H1 (cell line): Measurements from ENCODE around the gene EDEM2. TPM values are rescaled to one million over a fixed set of nuclear protein-coding genes. Genes with fewer than 3 reads are reported as not detected.

ENCODE experiments used
- CTCF ChIA-PET: fragments of 300-600 bp; sonication (Branson Sonifier 250); formaldehyde crosslinking; loops from one replicate; lab custom pipeline; 2021; ENCODE audit not compliant: partially characterized antibody; lab: Charles Lee
- POLR2A ChIA-PET: fragments of 300-600 bp; sonication (Branson Sonifier 250); formaldehyde crosslinking; loops from one replicate; lab custom pipeline; 2021; ENCODE audit warnings: inconsistent platforms; ENCODE audit not compliant: partially characterized antibody; lab: Charles Lee
- DNase-seq, 2 experiments: peaks; one replicate each; pipeline versions ENCODE4 v3.0.0 to v3.0.0-alpha.2; 2010 to 2022; ENCODE audit warnings: low spot score in 2 of 2, low read depth in 1 of 2, mixed read lengths in 1 of 2
- FAIRE-seq: peaks from 2 replicates; lab custom pipeline; 2011; peaks lifted over from hg19 to GRCh38; lab: Jason Lieb, UNC
- H2AFZ ChIP-seq: 2 replicates; pipeline ENCODE4 v1.8.1; 2012; ENCODE audit warnings: low read length, inconsistent platforms
- H2AK5ac ChIP-seq: 2 replicates; pipeline ENCODE4 v1.6.1; 2013; ENCODE audit warnings: low read depth, low read length
- H2BK120ac ChIP-seq: replicated peaks from 2 replicates; pipeline ENCODE3; 2013; ENCODE audit warnings: low read depth, low read length, inconsistent platforms
- H2BK12ac ChIP-seq: 2 replicates; pipeline ENCODE4 v1.6.1; 2013; ENCODE audit warnings: low read depth, low read length
- H2BK15ac ChIP-seq: 2 replicates; pipeline ENCODE4 v1.6.1; 2013; ENCODE audit warnings: low read length
- H2BK20ac ChIP-seq: 2 replicates; pipeline ENCODE4 v1.6.1; 2013; ENCODE audit warnings: low read length
- H2BK5ac ChIP-seq: 2 replicates; pipeline ENCODE4 v1.6.1; 2013; ENCODE audit warnings: low read depth, low read length
- H3K14ac ChIP-seq: 2 replicates; pipeline ENCODE4 v1.6.1; 2013; ENCODE audit warnings: inconsistent platforms; ENCODE audit not compliant: insufficient read length
- H3K18ac ChIP-seq: 2 replicates; pipeline ENCODE4 v1.6.1; 2013; ENCODE audit warnings: low read length; ENCODE audit errors: extremely low read depth
- H3K23ac ChIP-seq: 2 replicates; pipeline ENCODE4 v1.6.1; 2013; ENCODE audit warnings: inconsistent platforms; ENCODE audit not compliant: insufficient read length
- H3K23me2 ChIP-seq: 2 replicates; pipeline ENCODE4 v1.6.1; 2013; ENCODE audit warnings: low read depth, low read length
- H3K27ac ChIP-seq: 2 replicates; pipeline ENCODE4 v1.6.1; 2011; ENCODE audit warnings: low read depth, low read length, inconsistent platforms
- H3K27me3 ChIP-seq, 4 experiments: replicated peaks in 1 of 4; 1 replicate in 1 of 4; 2 replicates in 3 of 4; pipeline versions ENCODE4 v1.6.1 to v1.8.1; 2011 to 2013; ENCODE audit warnings: low read length in 3 of 4, mild to moderate bottlenecking in 3 of 4, inconsistent platforms in 2 of 4, mixed read lengths in 2 of 4, moderate library complexity in 1 of 4; ENCODE audit not compliant: control insufficient read depth in 3 of 4, insufficient read depth in 3 of 4; ENCODE audit errors: extremely low read depth in 1 of 4
- H3K36me3 ChIP-seq, 4 experiments: 2 replicates each; pipeline versions ENCODE4 v1.6.1 to v1.8.1; 2011 to 2013; ENCODE audit warnings: mild to moderate bottlenecking in 4 of 4, low read length in 3 of 4, moderate library complexity in 2 of 4, control low read depth in 1 of 4, inconsistent platforms in 1 of 4; ENCODE audit not compliant: insufficient read depth in 4 of 4, control insufficient read depth in 2 of 4
- H3K4ac ChIP-seq: replicated peaks from 2 replicates; pipeline ENCODE3; 2013; ENCODE audit warnings: low read length, low read depth, mixed read lengths, inconsistent platforms; ENCODE audit not compliant: insufficient read length
- H3K4me1 ChIP-seq, 4 experiments: replicated peaks in 1 of 4; 1 replicate in 1 of 4; 2 replicates in 3 of 4; pipeline versions ENCODE4 v1.6.1 to v1.8.1; 2011 to 2013; ENCODE audit warnings: low read length in 3 of 4, inconsistent platforms in 2 of 4, mixed read lengths in 1 of 4; ENCODE audit not compliant: insufficient read depth in 4 of 4, control insufficient read depth in 3 of 4
- H3K4me2 ChIP-seq, 2 experiments: 2 replicates each; pipeline versions ENCODE4 v1.6.1 to v1.8.1; 2011 to 2013; ENCODE audit warnings: low read depth in 2 of 2, low read length in 2 of 2, control low read depth in 1 of 2, inconsistent platforms in 1 of 2, mild to moderate bottlenecking in 1 of 2; ENCODE audit not compliant: insufficient read depth in 1 of 2
- H3K4me3 ChIP-seq, 4 experiments: fragments of 200-600, 300-600 bp in 1 of 4; sonication (generic), shearing (Covaris generic), sonication (Bioruptor Twin) in 1 of 4; 2 replicates each; pipeline versions ENCODE4 v1.5.1 to v1.8.1; 2011 to 2016; ENCODE audit warnings: low read length in 4 of 4, low read depth in 3 of 4, control low read depth in 2 of 4, inconsistent platforms in 2 of 4, mild to moderate bottlenecking in 2 of 4, mixed read lengths in 1 of 4, moderate library complexity in 1 of 4; ENCODE audit not compliant: insufficient read depth in 2 of 4; ENCODE audit errors: extremely low read depth in 1 of 4
- H3K56ac ChIP-seq: replicated peaks from 2 replicates; pipeline ENCODE3; 2013; ENCODE audit warnings: low read depth, mild to moderate bottlenecking, mixed read lengths, low read length, inconsistent platforms; ENCODE audit not compliant: insufficient read length
- H3K79me1 ChIP-seq: 2 replicates; pipeline ENCODE4 v1.6.1; 2013; ENCODE audit warnings: low read depth, low read length, control low read depth
- H3K79me2 ChIP-seq, 2 experiments: 2 replicates each; pipeline versions ENCODE4 v1.6.1 to v1.8.1; 2012 to 2013; ENCODE audit warnings: low read length in 2 of 2, mild to moderate bottlenecking in 2 of 2, inconsistent platforms in 1 of 2; ENCODE audit not compliant: insufficient read depth in 2 of 2, control insufficient read depth in 1 of 2
- H3K9ac ChIP-seq, 4 experiments: replicated peaks in 1 of 4; 1 replicate in 1 of 4; 2 replicates in 3 of 4; pipeline versions ENCODE4 v1.6.1 to v1.8.1; 2011 to 2013; ENCODE audit warnings: low read depth in 3 of 4, low read length in 3 of 4, control low read depth in 2 of 4, mild to moderate bottlenecking in 2 of 4, moderate library complexity in 2 of 4, inconsistent platforms in 1 of 4; ENCODE audit errors: extremely low read depth in 1 of 4
- H3K9me3 ChIP-seq, 2 experiments: 2 replicates each; pipeline versions ENCODE4 v1.6.1 to v1.8.1; 2012 to 2013; ENCODE audit warnings: mild to moderate bottlenecking in 2 of 2, moderate library complexity in 2 of 2, control low read depth in 1 of 2, inconsistent platforms in 1 of 2, low read depth in 1 of 2, low read length in 1 of 2, mixed read lengths in 1 of 2; ENCODE audit not compliant: insufficient read depth in 2 of 2
- H4K20me1 ChIP-seq, 2 experiments: replicated peaks in 1 of 2; 2 replicates each; pipeline versions ENCODE3 to v1.8.1; 2011 to 2013; ENCODE audit warnings: inconsistent platforms in 2 of 2, low read length in 2 of 2, mild to moderate bottlenecking in 1 of 2; ENCODE audit not compliant: insufficient read depth in 2 of 2, control insufficient read depth in 1 of 2
- H4K5ac ChIP-seq: 2 replicates; pipeline ENCODE4 v1.6.1; 2013; ENCODE audit warnings: low read length, low read depth, mixed read lengths, inconsistent platforms; ENCODE audit not compliant: insufficient read length
- H4K8ac ChIP-seq: 2 replicates; pipeline ENCODE4 v1.8.0; 2013; ENCODE audit warnings: mild to moderate bottlenecking, moderate library complexity, low read length, inconsistent platforms; ENCODE audit not compliant: insufficient read depth; ENCODE audit errors: extremely low read depth
- H4K91ac ChIP-seq: replicated peaks from 2 replicates; pipeline ENCODE3; 2013; ENCODE audit warnings: low read length, mixed read lengths, inconsistent platforms; ENCODE audit not compliant: insufficient read length
- ATF2 ChIP-seq: IDR thresholded peaks from 2 replicates; pipeline ENCODE4 v1.6.1; 2012; ENCODE audit warnings: low read length, inconsistent platforms
- CBX5 ChIP-seq: fragments of 300-800, 300-1000 bp; sonication (generic); IDR thresholded peaks from 2 replicates; pipeline ENCODE4 v1.7.1; 2016; ENCODE audit warnings: antibody characterized with exemption, low read length, low read depth
- CEBPB ChIP-seq: IDR thresholded peaks from 2 replicates; pipeline ENCODE4 v1.6.1; 2012; ENCODE audit warnings: low read depth, low read length
- CHD2 ChIP-seq: IDR thresholded peaks from 2 replicates; pipeline ENCODE4 v1.6.1; 2012; ENCODE audit warnings: low read length, improper control_type of control experiment
- E2F6 ChIP-seq: IDR thresholded peaks from 2 replicates; pipeline ENCODE4 v1.6.1; 2012; ENCODE audit warnings: inconsistent platforms
- KDM1A ChIP-seq: fragments of 200-600, 300-600 bp; sonication (generic); IDR thresholded peaks from 2 replicates; pipeline ENCODE4 v1.7.1; 2016; ENCODE audit warnings: mild to moderate bottlenecking, low read length, borderline replicate concordance
- POLR2A ChIP-seq, 2 experiments: IDR thresholded peaks; 1 replicate in 1 of 2; 2 replicates in 1 of 2; pipeline ENCODE4 v1.6.1; 2011; ENCODE audit warnings: low read depth in 2 of 2, low read length in 2 of 2, mild to moderate bottlenecking in 2 of 2; ENCODE audit errors: control extremely low read depth in 1 of 2
- POU5F1 ChIP-seq: IDR thresholded peaks from 2 replicates; pipeline ENCODE4 v1.6.1; 2011; ENCODE audit warnings: low read depth, mild to moderate bottlenecking, low read length, moderate library complexity
- RBBP5 ChIP-seq: IDR thresholded peaks from 2 replicates; pipeline ENCODE4 v1.7.1; 2012; ENCODE audit warnings: low read depth, mild to moderate bottlenecking, inconsistent platforms, low read length, moderate library complexity, borderline replicate concordance
- SAP30 ChIP-seq: fragments of 300-600 bp; sonication (generic); IDR thresholded peaks from 2 replicates; pipeline ENCODE4 v1.7.1; 2012; ENCODE audit warnings: low read length, moderate library complexity, mild to moderate bottlenecking, inconsistent platforms; ENCODE audit not compliant: insufficient read depth, insufficient replicate concordance
- TAF1 ChIP-seq: IDR thresholded peaks from 2 replicates; pipeline ENCODE4 v1.6.1; 2011; ENCODE audit warnings: mild to moderate bottlenecking, low read depth, low read length
- TBP ChIP-seq: IDR thresholded peaks from 2 replicates; pipeline ENCODE4 v1.6.1; 2011; ENCODE audit warnings: low read depth, low read length, improper control_type of control experiment
- WGBS, 2 experiments: shearing (Covaris generic) in 1 of 2; methylation state at CpG; one replicate each; pipeline versions ENCODE4 v1.1.6 to v1.1.7; 2013 to 2015; ENCODE audit warnings: low lambda C conversion rate in 2 of 2, mixed read lengths in 2 of 2, inconsistent platforms in 1 of 2, low coverage in 1 of 2, missing lambda C conversion rate in 1 of 2; ENCODE audit not compliant: insufficient replicate concordance in 2 of 2, insufficient coverage in 1 of 2, insufficient read length in 1 of 2; ENCODE audit errors: extremely low coverage in 1 of 2, missing lambda C conversion rate in 1 of 2; 5-methylcytosine and 5-hydroxymethylcytosine counted together
- polyA plus RNA-seq, 7 experiments: library from polyadenylated mRNA; depleted of rRNA in 3 of 7; stranded (reverse) in 5 of 7; unstranded in 2 of 7; fragments of >200 nt in 5 of 7; fragments of 200-250 nt in 2 of 7; gene quantifications; 1 replicate in 5 of 7; 2 replicates in 1 of 7; 4 replicates in 1 of 7; pipeline versions ENCODE4 v1.2.1 to v1.2.3, GENCODE V29; 2011 to 2013; ENCODE audit warnings: missing spikeins in 2 of 7, mixed read lengths in 2 of 7
- total RNA-seq: library from RNA; stranded (reverse); fragmentation: NEBNext Ultra II Directional; extraction: Animal tissue kit (Norgen Biotek cat#: 25700); gene quantifications from 2 replicates; pipeline ENCODE4 v1.2.1, GENCODE V29; 2021

The EDEM2 gene
- total and polyA plus RNA-seq, 2 of the 8 experiments (the other 6 are each of a cell fraction or from before 2014, with no cell fraction given), result 15.2 to 19.6 TPM

- Histone ChIP-seq H2BK20ac (no peak overlapping the region), H3K23me2 (no peaks in the 10 kb centered on the region), H3K14ac (no peak overlapping the region), H4K8ac (no peak overlapping the region), H3K18ac (no peak overlapping the region), H3K4ac (no peak overlapping the region), H3K27ac (no peak overlapping the region), H3K4me3 (no peak overlapping the region), H3K56ac (no peak overlapping the region), H3K36me3 (no peaks in the 10 kb centered on the region), H4K20me1 (no peaks in the 10 kb centered on the region), H3K4me1 (no peaks in the 10 kb centered on the region), H2BK15ac (no peak overlapping the region), H2BK12ac (no peak overlapping the region), H3K79me2 (no peaks in the 10 kb centered on the region), H2AK5ac (no peak overlapping the region), H4K5ac (no peak overlapping the region), H2AFZ (no peak overlapping the region), H3K9me3 (no peaks in the 10 kb centered on the region), H3K4me2 (no peak overlapping the region), H3K27me3 (no peaks in the 10 kb centered on the region), H3K79me1 (no peaks in the 10 kb centered on the region), H3K23ac (no peak overlapping the region), H4K91ac (no peak overlapping the region), H2BK120ac (no peak overlapping the region), H2BK5ac (no peak overlapping the region), H3K9ac (no peak overlapping the region)
- FAIRE-seq, result no peak
- POLR2A ChIA-PET, result interaction anchor here (0.8 kb wide), 1 partner anchor 11 kb away, joined by 3 read pairs; no protein-coding TSS in a partner anchor
- DNase-seq, result no peak
- WGBS, 2 experiments, result 80% methylated on average over 1 of the region's 1 CpG; no CpG with 5 or more reads in 1 of the 2 experiments
- CTCF ChIA-PET, result interaction anchor here (1.6 to 2.2 kb wide), 2 partner anchors 11 to 13 kb away, joined by 4 to 9 read pairs; no protein-coding TSS in a partner anchor
- no peak for TF ChIP-seq E2F6
- TF ChIP-seq CHD2, result no peak
- no peak for TF ChIP-seq POU5F1
- no peak for TF ChIP-seq SAP30
- TF ChIP-seq CBX5, result no peak
- TF ChIP-seq ATF2, result no peak
- TF ChIP-seq CEBPB, result no peak
- no peak for TF ChIP-seq TBP
- no peak for TF ChIP-seq KDM1A
- TF ChIP-seq POLR2A (IDR thresholded peaks at IDR 0.05; ENCODE audit: control extremely low read depth in 1 of 2, low read depth in 2 of 2, low read length in 2 of 2), result no peak
- TF ChIP-seq TAF1, result no peak
- TF ChIP-seq RBBP5, result no peak
These were observed 40.2 kb downstream of the EDEM2 start for GRCh38 chr20:35106827-35107380.
